GM12878 (cell line): ENCODE data around the gene MAGI2.

Experiments
- DPF2 ChIP-seq: fragments of 450-650 bp; IDR thresholded peaks from 2 replicates; pipeline ENCODE4 v1.6.1; 2017; ENCODE audit warnings: mild to moderate bottlenecking
- EZH2 ChIP-seq: IDR thresholded peaks from 2 replicates; pipeline ENCODE4 v1.6.1; 2012; ENCODE audit warnings: low read depth, mild to moderate bottlenecking, control low read depth, inconsistent platforms, low read length, borderline replicate concordance; ENCODE audit not compliant: control insufficient read depth
- FOS ChIP-seq: IDR thresholded peaks from 3 replicates; pipeline ENCODE4 v1.6.1; 2011; ENCODE audit warnings: borderline replicate concordance; ENCODE audit not compliant: insufficient read length; ENCODE audit errors: extremely low read depth
- LARP7 ChIP-seq: fragments of 450-650 bp; IDR thresholded peaks from 2 replicates; pipeline ENCODE4 v1.6.1; 2017; ENCODE audit warnings: mild to moderate bottlenecking
- NRF1 ChIP-seq: conservative IDR thresholded peaks from 2 replicates; pipeline ENCODE4 v1.6.1; 2011; ENCODE audit warnings: mild to moderate bottlenecking, low read depth, low read length, improper control_type of control experiment
- PAX5 ChIP-seq: IDR thresholded peaks from 2 replicates; pipeline ENCODE4 v1.6.1; 2011; ENCODE audit warnings: low read depth, low read length, borderline replicate concordance
- PML ChIP-seq: IDR thresholded peaks from 2 replicates; pipeline ENCODE4 v1.6.1; 2012; ENCODE audit warnings: low read length, inconsistent platforms
- RB1 ChIP-seq: fragments of 450-650 bp; formaldehyde crosslinking; IDR thresholded peaks from 2 replicates; pipeline ENCODE4 v1.6.1; 2017; ENCODE audit warnings: mild to moderate bottlenecking, borderline replicate concordance
- TBL1XR1 ChIP-seq: IDR thresholded peaks from 2 replicates; pipeline ENCODE4 v1.6.1; 2012; ENCODE audit warnings: low read depth, low read length, improper control_type of control experiment
- ZNF217 ChIP-seq: fragments of 450-650 bp; IDR thresholded peaks from 2 replicates; pipeline ENCODE4 v1.6.1; 2017; ENCODE audit warnings: antibody characterized with exemption, mild to moderate bottlenecking
- ZZZ3 ChIP-seq: IDR thresholded peaks from 2 replicates; pipeline ENCODE4 v1.6.1; 2011; ENCODE audit warnings: low read depth; ENCODE audit not compliant: control insufficient read depth, insufficient read length
- TF ChIP-seq, protein P1 (sequence below), 3 experiments: IDR thresholded peaks in 2 of 3; conservative IDR thresholded peaks in 1 of 3; 2 replicates each; pipeline ENCODE4 v1.5.1; 2011; ENCODE audit warnings: low read depth in 3 of 3, low read length in 3 of 3, mild to moderate bottlenecking in 3 of 3, control low read depth in 2 of 3, moderate library complexity in 2 of 3, inconsistent platforms in 1 of 3, mixed read lengths in 1 of 3; ENCODE audit not compliant: control insufficient read depth in 2 of 3, insufficient read depth in 1 of 3; ENCODE audit errors: extremely low read depth in 1 of 3
- TF ChIP-seq, protein P2 (sequence below): fragments of 450-650 bp; IDR thresholded peaks from 2 replicates; pipeline ENCODE4 v1.6.1; 2017; ENCODE audit warnings: mild to moderate bottlenecking
- TF ChIP-seq, protein P3 (sequence below): IDR thresholded peaks from 2 replicates; pipeline ENCODE4 v1.6.1; 2011; ENCODE audit warnings: low read depth, low read length, improper control_type of control experiment, borderline replicate concordance

DNA sequence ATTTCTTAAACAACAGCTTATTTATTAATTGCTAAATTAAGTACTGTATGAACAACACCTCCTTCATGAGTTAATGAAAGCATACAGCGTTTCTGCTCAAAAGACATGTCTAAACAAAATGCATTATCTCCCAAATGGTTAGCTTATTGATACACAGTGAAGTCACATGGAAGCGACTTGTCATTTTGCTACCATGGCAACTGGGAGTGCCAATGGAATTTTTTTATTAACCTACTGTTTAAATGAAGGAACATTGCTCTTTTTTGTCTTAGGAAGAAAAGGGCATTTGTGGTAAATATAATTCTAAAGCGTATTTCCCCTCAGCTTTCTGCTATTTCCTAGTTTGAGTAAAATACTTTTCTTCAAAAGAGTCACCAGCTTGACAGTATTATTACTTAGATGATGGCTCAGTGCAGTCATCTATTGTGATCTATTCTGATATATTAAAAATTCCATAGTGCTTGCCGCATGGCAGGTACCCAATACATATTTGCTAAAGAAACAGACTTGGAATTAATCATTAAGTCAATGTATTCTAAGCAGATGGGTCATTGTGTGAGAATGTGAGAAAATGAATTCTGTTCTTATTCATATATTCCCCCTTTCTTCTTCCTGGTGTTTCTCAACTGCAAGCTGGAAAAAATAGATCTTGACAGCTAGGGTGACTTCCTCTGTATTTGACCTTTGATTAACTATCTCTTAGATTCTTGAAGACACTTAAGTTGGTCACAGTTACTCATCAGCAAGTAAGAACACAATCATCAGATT is 818.3 kb downstream of the MAGI2 start:
- TF ChIP-seq RB1 = no peak
- no peak for TF ChIP-seq LARP7
- TF ChIP-seq, protein P1, sequence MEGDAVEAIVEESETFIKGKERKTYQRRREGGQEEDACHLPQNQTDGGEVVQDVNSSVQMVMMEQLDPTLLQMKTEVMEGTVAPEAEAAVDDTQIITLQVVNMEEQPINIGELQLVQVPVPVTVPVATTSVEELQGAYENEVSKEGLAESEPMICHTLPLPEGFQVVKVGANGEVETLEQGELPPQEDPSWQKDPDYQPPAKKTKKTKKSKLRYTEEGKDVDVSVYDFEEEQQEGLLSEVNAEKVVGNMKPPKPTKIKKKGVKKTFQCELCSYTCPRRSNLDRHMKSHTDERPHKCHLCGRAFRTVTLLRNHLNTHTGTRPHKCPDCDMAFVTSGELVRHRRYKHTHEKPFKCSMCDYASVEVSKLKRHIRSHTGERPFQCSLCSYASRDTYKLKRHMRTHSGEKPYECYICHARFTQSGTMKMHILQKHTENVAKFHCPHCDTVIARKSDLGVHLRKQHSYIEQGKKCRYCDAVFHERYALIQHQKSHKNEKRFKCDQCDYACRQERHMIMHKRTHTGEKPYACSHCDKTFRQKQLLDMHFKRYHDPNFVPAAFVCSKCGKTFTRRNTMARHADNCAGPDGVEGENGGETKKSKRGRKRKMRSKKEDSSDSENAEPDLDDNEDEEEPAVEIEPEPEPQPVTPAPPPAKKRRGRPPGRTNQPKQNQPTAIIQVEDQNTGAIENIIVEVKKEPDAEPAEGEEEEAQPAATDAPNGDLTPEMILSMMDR (IDR thresholded peaks at IDR 0.05 in 2 of 3, conservative IDR thresholded peaks at IDR 0.05 in 1 of 3; ENCODE audit: control insufficient read depth in 2 of 3, extremely low read depth in 1 of 3, insufficient read depth in 1 of 3, low read depth in 3 of 3, low read length in 3 of 3) = no peak
- no peak for TF ChIP-seq ZZZ3
- TF ChIP-seq PAX5 = no peak
- no peak for TF ChIP-seq NRF1
- TF ChIP-seq, protein P2, sequence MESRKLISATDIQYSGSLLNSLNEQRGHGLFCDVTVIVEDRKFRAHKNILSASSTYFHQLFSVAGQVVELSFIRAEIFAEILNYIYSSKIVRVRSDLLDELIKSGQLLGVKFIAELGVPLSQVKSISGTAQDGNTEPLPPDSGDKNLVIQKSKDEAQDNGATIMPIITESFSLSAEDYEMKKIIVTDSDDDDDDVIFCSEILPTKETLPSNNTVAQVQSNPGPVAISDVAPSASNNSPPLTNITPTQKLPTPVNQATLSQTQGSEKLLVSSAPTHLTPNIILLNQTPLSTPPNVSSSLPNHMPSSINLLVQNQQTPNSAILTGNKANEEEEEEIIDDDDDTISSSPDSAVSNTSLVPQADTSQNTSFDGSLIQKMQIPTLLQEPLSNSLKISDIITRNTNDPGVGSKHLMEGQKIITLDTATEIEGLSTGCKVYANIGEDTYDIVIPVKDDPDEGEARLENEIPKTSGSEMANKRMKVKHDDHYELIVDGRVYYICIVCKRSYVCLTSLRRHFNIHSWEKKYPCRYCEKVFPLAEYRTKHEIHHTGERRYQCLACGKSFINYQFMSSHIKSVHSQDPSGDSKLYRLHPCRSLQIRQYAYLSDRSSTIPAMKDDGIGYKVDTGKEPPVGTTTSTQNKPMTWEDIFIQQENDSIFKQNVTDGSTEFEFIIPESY = no peak
- TF ChIP-seq, protein P3, sequence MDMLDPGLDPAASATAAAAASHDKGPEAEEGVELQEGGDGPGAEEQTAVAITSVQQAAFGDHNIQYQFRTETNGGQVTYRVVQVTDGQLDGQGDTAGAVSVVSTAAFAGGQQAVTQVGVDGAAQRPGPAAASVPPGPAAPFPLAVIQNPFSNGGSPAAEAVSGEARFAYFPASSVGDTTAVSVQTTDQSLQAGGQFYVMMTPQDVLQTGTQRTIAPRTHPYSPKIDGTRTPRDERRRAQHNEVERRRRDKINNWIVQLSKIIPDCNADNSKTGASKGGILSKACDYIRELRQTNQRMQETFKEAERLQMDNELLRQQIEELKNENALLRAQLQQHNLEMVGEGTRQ = no peak
- TF ChIP-seq EZH2 = no peak
- no peak for TF ChIP-seq DPF2
- no peak for TF ChIP-seq PML
- TF ChIP-seq TBL1XR1 = no peak
- no peak for TF ChIP-seq ZNF217
- no peak for TF ChIP-seq FOS
